ENCODE measurements around the gene ACACB.

ACACB gene

DNA sequence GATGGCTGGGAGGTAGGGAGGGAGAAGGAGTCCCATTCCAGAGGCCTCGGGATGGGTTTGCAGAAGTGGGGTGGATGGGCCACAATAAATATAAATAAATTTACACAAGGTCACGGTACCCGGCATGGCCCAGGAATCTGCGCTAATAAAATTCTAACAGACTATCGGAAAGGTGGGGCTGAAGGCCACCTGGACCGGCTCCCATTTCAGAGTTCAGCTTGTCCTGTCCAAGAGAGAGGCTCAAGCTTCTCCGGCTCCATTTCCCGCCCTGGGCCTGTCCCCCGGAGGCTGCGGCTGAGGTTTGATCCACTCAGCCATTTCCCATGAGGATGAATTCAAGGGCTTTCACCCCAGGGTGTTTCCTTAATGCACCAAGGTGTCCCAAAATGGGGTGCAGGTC, 162.5 kb downstream of the ACACB start:
- no peak for DNase-seq (ENCODE audit: low spot score)

- no peak for DNase-seq (ENCODE audit: low spot score)
Measured at GRCh38 chr12:109279525-109279924, 163.1 kb downstream of the ACACB start.

DNA sequence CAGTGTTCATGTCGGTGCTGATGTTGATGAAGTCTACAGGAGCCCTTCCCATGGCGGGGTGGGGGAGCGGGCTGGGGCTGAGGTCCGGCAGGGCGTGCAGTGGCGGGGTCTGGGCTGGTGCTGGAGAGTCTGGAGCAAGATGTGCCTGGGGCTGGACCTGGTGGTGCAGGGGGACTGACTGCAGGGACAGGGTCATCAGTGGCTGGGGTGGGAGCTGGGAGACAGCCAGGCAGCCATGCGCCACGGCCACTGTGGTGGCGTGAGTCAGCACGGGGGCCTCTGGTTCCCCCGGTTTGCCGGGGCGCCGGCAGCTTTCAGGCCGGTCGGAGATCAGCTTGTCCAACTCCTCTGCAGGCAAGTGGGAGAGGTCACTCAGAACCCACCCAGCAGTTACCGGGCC, 165.1 kb downstream of the ACACB start:
- DNase-seq (ENCODE audit: low spot score): no peak

- no peak for DNase-seq (ENCODE audit: low spot score)
Measured at GRCh38 chr12:109284392-109284791, 168.0 kb downstream of the ACACB start.

GRCh38 chr12:109286252-109286651, 169.9 kb downstream of the ACACB start:
- no peak for DNase-seq (ENCODE audit: low spot score)

DNA sequence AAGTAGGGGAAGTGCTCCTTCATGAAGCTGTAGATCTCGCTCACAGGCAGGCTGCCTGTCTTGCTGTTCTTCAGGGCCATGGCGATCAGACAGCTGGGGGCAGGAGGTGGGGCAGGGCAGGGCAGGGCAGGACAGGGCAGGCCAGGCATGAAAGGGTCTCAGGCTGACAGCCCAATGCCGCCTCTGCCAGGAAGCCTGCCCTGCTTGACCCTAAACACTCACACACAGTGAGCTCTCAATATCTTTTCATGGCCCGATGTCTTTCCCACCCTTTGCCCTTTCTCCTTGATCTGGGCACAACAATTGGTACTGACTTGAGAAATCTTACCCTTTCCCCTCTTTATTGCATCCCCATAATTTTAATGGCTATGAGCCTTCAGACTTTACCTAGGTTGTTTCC, 170.3 kb downstream of the ACACB start:
- no peak for DNase-seq (ENCODE audit: low spot score)

- no peak for DNase-seq (ENCODE audit: low spot score)
Measured at GRCh38 chr12:109287181-109287580, 170.8 kb downstream of the ACACB start.

- no peak for DNase-seq (ENCODE audit: low spot score)
Measured at GRCh38 chr12:109287811-109288469, 171.6 kb downstream of the ACACB start.

DNA sequence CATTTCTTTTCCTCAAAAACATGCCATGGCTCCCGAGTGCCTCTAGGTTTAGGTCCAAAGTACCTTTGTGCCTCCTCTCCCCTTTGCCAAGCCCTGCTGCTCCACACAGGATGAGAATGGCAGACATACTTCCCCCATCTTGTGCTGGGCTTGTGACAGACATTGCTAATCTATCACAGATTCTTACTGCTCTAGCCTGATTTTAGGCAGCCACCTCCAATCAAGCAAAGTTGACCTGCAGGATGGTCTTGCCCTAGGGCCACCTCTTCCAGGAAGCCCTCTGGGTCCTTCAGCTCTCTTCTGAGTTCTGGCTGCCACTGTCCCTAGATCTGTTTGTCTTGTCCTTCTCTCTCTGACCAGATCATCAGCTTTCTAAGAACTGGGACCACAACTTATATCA, 172.2 kb downstream of the ACACB start:
- DNase-seq (ENCODE audit: low spot score): peak; percentile 3

DNA sequence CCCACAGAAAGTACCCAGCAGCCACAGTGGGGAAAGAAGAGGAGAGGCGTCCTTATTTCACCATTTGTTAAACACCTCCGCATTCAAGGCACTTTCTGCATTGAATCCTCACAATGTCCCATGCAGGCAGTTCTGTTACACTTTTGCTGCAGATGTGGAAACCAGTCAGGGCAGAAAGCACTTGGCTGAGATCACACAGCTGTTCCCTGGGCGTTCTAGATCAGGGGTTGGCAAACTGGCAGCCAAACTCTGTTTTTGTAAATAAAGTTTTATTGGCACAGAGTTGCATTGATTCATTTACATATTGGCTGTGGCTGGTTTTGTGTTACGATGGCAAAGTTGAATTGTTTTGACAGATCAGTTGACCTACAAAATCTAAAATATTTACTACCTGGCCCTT, 172.6 kb downstream of the ACACB start:
- no peak for DNase-seq (ENCODE audit: low spot score)

DNA sequence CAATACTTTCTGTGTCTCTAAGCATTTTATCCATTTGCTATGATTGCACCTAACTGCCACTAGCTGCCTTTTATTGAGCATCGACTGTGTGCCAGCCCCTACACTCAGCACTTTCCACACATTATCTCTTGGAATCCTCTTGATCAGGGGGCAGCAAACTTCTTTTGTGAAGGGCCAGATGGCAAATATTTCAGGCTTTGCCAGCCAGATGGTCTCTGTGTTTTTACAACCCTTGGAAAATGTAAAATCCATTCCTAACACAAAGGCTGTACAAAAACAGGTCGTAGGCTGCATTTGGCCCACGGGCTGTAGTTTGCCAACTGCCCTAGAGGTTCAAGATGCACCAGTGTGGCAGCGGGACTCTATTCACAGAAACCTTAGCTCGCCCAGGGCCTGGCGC, 173.2 kb downstream of the ACACB start:
- no peak for DNase-seq (ENCODE audit: low spot score)

DNA sequence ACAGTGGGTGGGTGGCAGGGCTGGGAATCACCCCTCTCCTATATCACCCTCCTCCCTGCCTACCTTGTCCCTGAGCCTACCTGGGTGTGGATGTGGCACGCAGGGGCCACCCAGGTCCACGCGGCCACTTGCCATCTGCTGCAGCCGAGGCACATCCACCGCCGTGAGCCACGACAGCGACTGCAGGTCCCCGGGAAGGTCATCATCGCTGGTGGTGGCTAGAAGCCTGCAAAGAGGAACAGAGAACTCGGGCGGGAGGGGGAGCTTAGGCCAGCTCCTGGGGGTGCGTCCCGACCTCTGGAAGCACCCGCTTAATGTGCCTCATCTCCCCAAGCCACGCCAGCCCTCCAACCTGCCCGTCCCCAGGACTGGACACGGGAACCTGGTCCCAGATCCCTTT, 173.7 kb downstream of the ACACB start:
- no peak for DNase-seq (ENCODE audit: low spot score)

GRCh38 chr12:109291117-109291516, 174.7 kb downstream of the ACACB start:
- no peak for DNase-seq (ENCODE audit: low spot score)

GRCh38 chr12:109291521-109292341, 175.3 kb downstream of the ACACB start:
- peak; percentile 46 for DNase-seq (ENCODE audit: low spot score)

DNA sequence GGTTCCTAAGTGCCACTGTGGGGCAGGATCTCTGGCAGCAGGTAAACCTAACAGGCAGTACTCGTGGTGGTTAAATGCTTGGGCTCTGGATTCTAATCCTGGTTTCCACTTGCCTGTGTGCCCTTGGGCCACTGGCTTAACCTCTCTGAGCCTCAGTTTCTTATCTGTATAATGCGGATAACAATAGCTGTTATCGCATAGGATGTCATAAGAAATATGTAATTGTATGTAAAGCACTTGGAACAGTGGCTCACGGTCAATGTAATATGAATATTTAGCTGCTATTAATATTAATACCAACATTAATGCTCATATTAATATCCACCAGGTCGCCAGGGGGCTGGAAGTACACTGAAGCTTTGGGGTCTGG, 175.9 kb downstream of the ACACB start:
- no peak for DNase-seq (ENCODE audit: low spot score)

DNA sequence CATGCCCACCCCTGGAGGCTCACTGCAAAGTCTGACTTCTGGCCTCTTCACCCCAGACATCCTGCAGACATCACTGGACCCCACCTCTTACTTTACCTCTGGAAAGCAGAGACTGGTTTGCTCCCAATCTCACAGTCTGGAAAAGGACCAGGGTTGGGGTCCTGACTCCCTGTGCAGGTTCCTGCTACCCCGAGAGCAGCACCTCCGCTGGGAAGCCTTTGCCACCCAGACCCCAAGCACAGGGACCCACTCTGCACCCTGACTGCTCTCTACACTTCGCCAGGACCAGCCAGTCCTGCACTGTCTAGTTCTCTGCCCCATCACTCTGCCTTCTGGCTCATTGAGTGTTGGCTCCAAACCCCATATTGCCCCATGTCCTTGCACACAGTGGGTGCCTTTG, 176.7 kb downstream of the ACACB start:
- DNase-seq (ENCODE audit: low spot score): no peak

GRCh38 chr12:109294286-109294796, 178.0 kb downstream of the ACACB start:
- DNase-seq (ENCODE audit: low spot score): no peak

GRCh38 chr12:109295764-109296425, 179.5 kb downstream of the ACACB start:
- DNase-seq (ENCODE audit: low spot score): no peak

DNA sequence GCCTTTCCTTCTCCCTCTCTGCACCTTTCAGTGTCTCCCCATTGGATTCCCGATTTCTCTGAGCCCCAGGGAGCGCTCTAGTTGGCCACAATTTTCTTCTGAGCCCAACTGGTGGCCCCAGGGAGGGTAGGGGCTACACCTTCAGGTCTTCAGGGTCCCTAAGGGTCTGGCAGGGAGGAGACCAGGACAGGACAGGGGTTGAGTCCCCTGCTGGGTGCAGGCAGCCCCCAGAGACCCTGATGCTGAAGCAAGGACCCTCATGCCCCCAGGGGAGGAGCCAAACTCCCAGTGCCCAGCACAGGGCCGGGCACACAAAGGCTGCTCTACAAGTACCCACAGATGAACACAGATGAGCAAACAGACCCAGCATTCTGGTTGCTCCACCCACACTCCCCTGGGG, 180.0 kb downstream of the ACACB start:
- DNase-seq (ENCODE audit: low spot score): no peak

- no peak for DNase-seq (ENCODE audit: low spot score)
Measured at GRCh38 chr12:109299849-109300248, 183.5 kb downstream of the ACACB start.

GRCh38 chr12:109301643-109302168, 185.3 kb downstream of the ACACB start:
- no peak for DNase-seq (ENCODE audit: low spot score)

DNA sequence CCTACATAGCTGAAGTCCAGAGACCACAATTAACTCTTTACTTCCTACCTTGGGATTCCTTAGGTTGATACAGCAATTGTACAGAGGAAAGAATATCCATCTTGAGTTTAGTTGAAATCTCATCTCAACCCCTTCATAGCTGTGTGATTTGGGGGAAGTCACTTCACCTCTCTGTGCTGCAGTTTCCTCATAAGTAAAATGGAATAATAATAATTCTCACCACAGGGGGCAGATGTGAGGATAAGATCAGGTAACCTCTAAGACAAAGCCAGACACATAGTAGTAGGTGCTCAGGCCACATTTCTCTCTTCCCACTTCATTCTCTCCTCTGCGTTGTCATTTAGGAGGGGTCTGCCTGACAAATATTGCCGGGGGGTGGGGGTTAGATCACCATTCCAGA, 186.0 kb downstream of the ACACB start:
- peak; percentile 11 for DNase-seq (ENCODE audit: low spot score)

GRCh38 chr12:109302770-109303169, 186.4 kb downstream of the ACACB start:
- DNase-seq (ENCODE audit: low spot score): no peak
